K562 (cell line): Measurements from ENCODE around the gene CFD. TPM values are rescaled to one million over a fixed set of nuclear protein-coding genes. Genes with fewer than 3 reads are reported as not detected.

Source experiments
- ATAC-seq: fragments of 200-7000 bp; cut with Tn5 transposase; 3 replicates; pipeline ENCODE4 v1.9.1; 2020; ENCODE audit warnings: moderate library complexity
- BruUV-seq: library from RNA; stranded (reverse); fragments of 400-500 nt; replicated peaks from 2 replicates; lab custom pipeline; 2021; lab: Mats Ljungman, UMichigan
- CTCF ChIA-PET: fragments of 300-600 bp; formaldehyde crosslinking; extraction: SDS; loops from one replicate; lab custom pipeline; 2021; ENCODE audit warnings: low intra/inter-chr PET ratio; lab: Yijun Ruan, JAX
- POLR2A ChIA-PET: fragments of 300-600, 350-650 bp; sonication (Branson Sonifier 250); formaldehyde crosslinking; extraction: SDS; loops from one replicate; lab custom pipeline; 2021; ENCODE audit warnings: antibody characterized with exemption, inconsistent platforms; lab: Yijun Ruan, JAX
- DNase-seq, 4 experiments: peaks; one replicate each; pipeline versions ENCODE4 v3.0.0 to v3.0.0-alpha.2; 2011 to 2018; ENCODE audit warnings: low spot score in 3 of 4, mixed read lengths in 3 of 4; ENCODE audit errors: extremely low read depth in 1 of 4
- FAIRE-seq: peaks from 2 replicates; lab custom pipeline; 2011; peaks lifted over from hg19 to GRCh38; lab: Jason Lieb, UNC
- H2AFZ ChIP-seq: 2 replicates; pipeline ENCODE4 v1.6.0; 2011; ENCODE audit warnings: low read depth, low read length, control low read depth, inconsistent platforms
- H3K27ac ChIP-seq: fragments of 200-600 bp; 3 replicates; pipeline ENCODE4 v1.8.0; 2011; ENCODE audit warnings: low read depth, mild to moderate bottlenecking, control low read depth, inconsistent platforms, low read length, moderate library complexity, mixed read lengths; ENCODE audit errors: extremely low read depth
- H3K27me3 ChIP-seq, 2 experiments: fragments of 300-600 bp in 1 of 2; 2 replicates in 1 of 2; 3 replicates in 1 of 2; pipeline versions ENCODE4 v1.6.0 to v1.8.0; 2011; ENCODE audit warnings: inconsistent platforms in 2 of 2, low read length in 2 of 2, mild to moderate bottlenecking in 1 of 2, mixed read lengths in 1 of 2, moderate library complexity in 1 of 2; ENCODE audit not compliant: control insufficient read depth in 2 of 2, insufficient read depth in 2 of 2
- H3K36me3 ChIP-seq: fragments of 300-600 bp; 3 replicates; pipeline ENCODE4 v1.8.0; 2011; ENCODE audit warnings: mild to moderate bottlenecking, low read length, inconsistent platforms; ENCODE audit not compliant: control insufficient read depth, insufficient read depth
- H3K4me1 ChIP-seq, 2 experiments: fragments of 200-600 bp in 1 of 2; replicated peaks in 1 of 2; 2 replicates in 1 of 2; 3 replicates in 1 of 2; pipeline versions ENCODE4 v1.5.1 to v1.8.0; 2011; ENCODE audit warnings: inconsistent platforms in 2 of 2, low read length in 2 of 2, mild to moderate bottlenecking in 1 of 2, mixed read lengths in 1 of 2, moderate library complexity in 1 of 2; ENCODE audit not compliant: control insufficient read depth in 2 of 2, insufficient read depth in 2 of 2
- H3K4me2 ChIP-seq: 2 replicates; pipeline ENCODE4 v1.6.1; 2011; ENCODE audit warnings: low read length, control low read depth, inconsistent platforms, mixed read lengths; ENCODE audit not compliant: insufficient read depth
- H3K4me3 ChIP-seq: fragments of 200-600 bp; sonication (generic), shearing (Covaris generic); 2 replicates; pipeline ENCODE4 v1.5.1; 2016; ENCODE audit warnings: control low read depth, inconsistent platforms
- H3K79me2 ChIP-seq: fragments of 200-600 bp; 3 replicates; pipeline ENCODE4 v1.8.0; 2011; ENCODE audit warnings: low read length, inconsistent platforms; ENCODE audit not compliant: control insufficient read depth, insufficient read depth
- H3K9ac ChIP-seq, 2 experiments: 2 replicates each; pipeline versions ENCODE4 v1.6.0 to v1.6.1; 2011; ENCODE audit warnings: low read depth in 2 of 2, low read length in 2 of 2, control low read depth in 1 of 2, inconsistent platforms in 1 of 2, mild to moderate bottlenecking in 1 of 2, mixed read lengths in 1 of 2; ENCODE audit not compliant: insufficient read depth in 1 of 2
- H3K9me1 ChIP-seq: one replicate; pipeline ENCODE4 v1.6.0; 2011; ENCODE audit warnings: inconsistent platforms, mild to moderate bottlenecking, low read length, moderate library complexity; ENCODE audit not compliant: control insufficient read depth, insufficient read depth
- H3K9me3 ChIP-seq: replicated peaks from 2 replicates; pipeline ENCODE4 v1.5.1; 2011; ENCODE audit warnings: low read depth, low read length, inconsistent platforms; ENCODE audit not compliant: control insufficient read depth, insufficient read depth
- H4K20me1 ChIP-seq: replicated peaks from 2 replicates; pipeline ENCODE4 v1.6.1; 2011; ENCODE audit warnings: low read length, inconsistent platforms, mixed read lengths; ENCODE audit not compliant: control insufficient read depth, insufficient read depth
- ARID1B ChIP-seq: fragments of 450-650 bp; IDR thresholded peaks from 2 replicates; pipeline ENCODE4 v1.6.1; 2016; ENCODE audit warnings: antibody characterized with exemption, mild to moderate bottlenecking, inconsistent platforms
- BCOR ChIP-seq: fragments of 450-650 bp; IDR thresholded peaks from 2 replicates; pipeline ENCODE4 v1.6.1; 2016
- GATAD2A ChIP-seq: fragments of 450-650 bp; IDR thresholded peaks from 2 replicates; pipeline ENCODE4 v1.6.1; 2017
- HINFP ChIP-seq: fragments of 450-650 bp; conservative IDR thresholded peaks from 2 replicates; pipeline ENCODE4 v1.6.1; 2016; ENCODE audit warnings: missing genetic modification characterization, low read depth, mild to moderate bottlenecking, control low read depth, missing compliant biosample characterization
- KDM1A ChIP-seq, 2 experiments: fragments of 450-650 bp; IDR thresholded peaks; 2 replicates each; pipeline ENCODE4 v1.6.1; 2016; ENCODE audit warnings: mild to moderate bottlenecking in 2 of 2
- KLF1 ChIP-seq: fragments of 450-650 bp; IDR thresholded peaks from 2 replicates; pipeline ENCODE4 v1.6.1; 2016; ENCODE audit warnings: missing genetic modification characterization, missing compliant biosample characterization
- KLF10 ChIP-seq: fragments of 250-450 bp; sonication (Bioruptor Pico); IDR thresholded peaks from 2 replicates; pipeline ENCODE4 v1.6.1; 2021; ENCODE audit warnings: matching md5 sums
- NKRF ChIP-seq: fragments of 450-650 bp; IDR thresholded peaks from 2 replicates; pipeline ENCODE4 v1.6.1; 2016; ENCODE audit warnings: borderline replicate concordance
- POLR2A ChIP-seq: fragments of 450-650 bp; conservative IDR thresholded peaks from 2 replicates; pipeline ENCODE4 v1.6.1; 2016
- PRDM10 ChIP-seq: fragments of 450-650 bp; IDR thresholded peaks from 2 replicates; pipeline ENCODE4 v1.6.1; 2018; ENCODE audit not compliant: partially characterized antibody
- SMARCA5 ChIP-seq: fragments of 450-650 bp; IDR thresholded peaks from 2 replicates; pipeline ENCODE4 v1.6.1; 2016
- TAF9B ChIP-seq: fragments of 450-650 bp; IDR thresholded peaks from 2 replicates; pipeline ENCODE4 v1.6.1; 2018; ENCODE audit warnings: mild to moderate bottlenecking; ENCODE audit not compliant: partially characterized antibody
- TRIM28 ChIP-seq: fragments of 450-650 bp; IDR thresholded peaks from 2 replicates; pipeline ENCODE4 v1.6.1; 2017
- ZNF184 ChIP-seq: sonication (generic); formaldehyde crosslinking; IDR thresholded peaks from 2 replicates; pipeline ENCODE4 v1.5.0; 2020; ENCODE audit warnings: missing genetic modification reagents
- WGBS: fragments of 100-300 bp; shearing (Covaris generic); methylation state at CpG from one replicate; pipeline ENCODE4 v1.1.6; 2016; ENCODE audit warnings: low coverage, mixed read lengths; ENCODE audit not compliant: insufficient coverage; ENCODE audit errors: missing lambda C conversion rate; 5-methylcytosine and 5-hydroxymethylcytosine counted together
- in situ Hi-C: fragments of 300-500 bp; cut with MboI; formaldehyde crosslinking; loops from 4 replicates; pipeline ENCODE4 v1.15.0; 2018; ENCODE audit warnings: inconsistent platforms, mixed read lengths
- intact Hi-C: fragments of 100-400 bp; cut with micrococcal nuclease; formaldehyde crosslinking; loops from 2 replicates; pipeline ENCODE4 v1.14.2; 2022
- polyA plus RNA-seq, 8 experiments: library from polyadenylated mRNA; depleted of rRNA in 4 of 8; stranded (reverse) in 5 of 8; unstranded in 3 of 8; fragments of >200 nt; fragmentation: Nextera tagmentation in 2 of 8; fragmentation: Illumina TruSeq in 1 of 8; extraction: Ambion mirVana in 2 of 8; extraction: Trizol in 1 of 8; gene quantifications; 2 replicates each; pipeline versions ENCODE4 v1.2.1 to v1.2.3, GENCODE V29; 2011 to 2014; ENCODE audit warnings: inconsistent platforms in 1 of 8, missing spikeins in 1 of 8
- total RNA-seq, 7 experiments: library from RNA; depleted of rRNA in 6 of 7; stranded (reverse); fragments of >200 nt in 6 of 7; fragmentation: Illumina TruSeq in 2 of 7; extraction: Trizol in 2 of 7; gene quantifications; 2 replicates each; pipeline versions ENCODE4 v1.2.1 to v1.2.3, GENCODE V29; 2011 to 2021; ENCODE audit warnings: low replicate concordance in 1 of 7
- TF ChIP-seq, protein P1 (sequence below), 2 experiments: fragments of 450-650 bp in 1 of 2; sonication (generic) in 1 of 2; formaldehyde crosslinking in 1 of 2; IDR thresholded peaks in 1 of 2; conservative IDR thresholded peaks in 1 of 2; 2 replicates each; pipeline versions ENCODE4 v1.6.1 to v1.8.1; 2016 to 2023; ENCODE audit warnings: mild to moderate bottlenecking in 2 of 2, moderate library complexity in 2 of 2, inconsistent platforms in 1 of 2, missing genetic modification reagents in 1 of 2

The CFD gene
- total and polyA plus RNA-seq, 9 of the 15 experiments (the other 6 are each of a cell fraction or from before 2014, with no cell fraction given): 0.52 to 59.4 (median 7.6) TPM

DNA sequence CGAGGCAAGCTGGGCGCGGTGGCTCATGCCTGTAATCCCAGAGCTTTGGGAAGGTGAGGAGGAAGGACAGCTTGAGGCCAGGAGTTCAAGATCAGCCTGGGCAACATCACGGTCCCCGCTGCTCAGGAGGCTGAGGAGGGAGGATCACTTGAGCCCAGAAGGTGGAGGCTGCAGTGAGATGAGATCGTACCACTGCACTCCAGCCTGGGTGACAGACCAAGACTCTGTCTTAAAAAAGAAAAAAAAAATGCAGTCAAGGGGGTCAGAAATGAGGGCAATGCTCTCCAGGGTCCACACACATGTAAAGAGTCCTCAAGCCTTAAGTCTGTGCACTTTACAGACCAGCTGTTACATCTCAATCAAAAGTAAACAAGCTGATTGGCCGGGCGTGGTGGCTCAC is 45.1 kb downstream of the CFD start:
- Histone ChIP-seq H4K20me1 (peaks cover 15% of the 10 kb centered on the region), H3K36me3 (peaks cover 53% of the 10 kb centered on the region; the same call in 2 of the 3 replicates), H2AFZ (no peak overlapping the region), H3K9ac (peak overlapping the region in 1 of 2 experiments; percentile 85; a peak in 1 of 4 replicates), H3K4me3 (no peak overlapping the region), H3K79me2 (peaks cover 91% of the 10 kb centered on the region), H3K4me2 (no peak overlapping the region), H3K9me1 (peaks cover 5% of the 10 kb centered on the region), H3K27me3 (no peaks in the 10 kb centered on the region), H3K4me1 (peaks cover 61 to 89% of the 10 kb centered on the region in 2 experiments), H3K9me3 (no peaks in the 10 kb centered on the region), H3K27ac (peak overlapping the region; percentile 61; the same call in 2 of the 3 replicates)
- TF ChIP-seq ARID1B: no peak
- TF ChIP-seq TAF9B: no peak
- TF ChIP-seq GATAD2A: 0 out of 2 replicates have a peak, but pooled peaks have one; percentile 7
- TF ChIP-seq NKRF: peak; percentile 29; the same call in 1 of the 2 replicates
- no peak for TF ChIP-seq HINFP
- TF ChIP-seq TRIM28: no peak
- 0 out of 2 replicates have a peak, but pooled peaks have one; percentile 12 for TF ChIP-seq POLR2A
- TF ChIP-seq KLF10 (CRISPR knock-in tag): no peak
- TF ChIP-seq, protein P1, sequence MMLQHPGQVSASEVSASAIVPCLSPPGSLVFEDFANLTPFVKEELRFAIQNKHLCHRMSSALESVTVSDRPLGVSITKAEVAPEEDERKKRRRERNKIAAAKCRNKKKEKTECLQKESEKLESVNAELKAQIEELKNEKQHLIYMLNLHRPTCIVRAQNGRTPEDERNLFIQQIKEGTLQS (IDR thresholded peaks at IDR 0.05): no peak
- TF ChIP-seq, protein P1 (CRISPR knock-in tag; conservative IDR thresholded peaks at IDR 0.05): no peak
- TF ChIP-seq BCOR: peak; percentile 58
- TF ChIP-seq KDM1A (IDR thresholded peaks at IDR 0.05): peak; percentile 14 to 31; a peak in 1 of 4 replicates
- 0 out of 2 replicates have a peak, but pooled peaks have one; percentile 40 for TF ChIP-seq SMARCA5
- TF ChIP-seq PRDM10: peak; percentile 33
- TF ChIP-seq KLF1: no peak
- no peak for TF ChIP-seq ZNF184 (CRISPR knock-in tag)
- DNase-seq (no peak), ATAC-seq (no peak), FAIRE-seq (no peak)
- CTCF ChIA-PET: no interaction called here
- no TSS peak for BruUV-seq
- in situ Hi-C loops: no loop called here
- POLR2A ChIA-PET: interaction anchor here (0.6 to 3.2 kb wide), 3 partner anchors 11 to 398 kb away, joined by 4 to 15 read pairs (median 4); partner anchors contain the start of genes MED16 and RNU6-9
- intact Hi-C loops: no loop called here
- 96% methylated on average over 8 of the region's 8 CpGs for WGBS
